Breast epithelium (tissue), 3 donors: ENCODE results near the gene PDE7B.

ENCODE experiments used
- CTCF ChIP-seq, 3 donors: fragments of 450-650 bp; IDR thresholded peaks; one replicate each; pipeline ENCODE4 v1.5.1; 2016 to 2017; ENCODE audit warnings: antibody characterized with exemption in 3 of 3, mild to moderate bottlenecking in 3 of 3, moderate library complexity in 3 of 3
- POLR2A ChIP-seq: fragments of 450-650 bp; IDR thresholded peaks from one replicate; pipeline ENCODE4 v1.6.1; 2016; ENCODE audit warnings: antibody characterized with exemption, mild to moderate bottlenecking, moderate library complexity

DNA sequence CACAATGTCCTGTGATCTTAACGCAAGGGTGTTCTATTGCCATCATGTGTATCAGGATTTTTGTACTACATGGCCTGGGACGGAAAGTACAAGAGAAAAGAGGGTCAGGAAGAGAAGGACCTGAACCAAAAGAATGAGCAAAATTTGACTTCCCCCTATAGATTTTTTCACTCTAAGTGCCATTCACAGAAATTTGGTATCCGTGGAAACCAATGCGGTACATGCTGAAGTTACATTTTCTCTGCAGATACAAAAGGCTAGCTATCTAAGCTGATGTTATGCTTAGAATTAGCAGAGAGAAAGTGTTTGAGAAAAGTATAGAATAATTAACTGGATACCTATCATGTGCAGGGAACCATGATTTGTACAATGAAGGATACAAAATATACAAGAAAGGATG, 12.4 kb upstream of the PDE7B start:
- TF ChIP-seq CTCF (IDR thresholded peaks at IDR 0.05) = no peak
- TF ChIP-seq POLR2A = no peak
